ENCODE measurements around the gene DHCR7.

DNA sequence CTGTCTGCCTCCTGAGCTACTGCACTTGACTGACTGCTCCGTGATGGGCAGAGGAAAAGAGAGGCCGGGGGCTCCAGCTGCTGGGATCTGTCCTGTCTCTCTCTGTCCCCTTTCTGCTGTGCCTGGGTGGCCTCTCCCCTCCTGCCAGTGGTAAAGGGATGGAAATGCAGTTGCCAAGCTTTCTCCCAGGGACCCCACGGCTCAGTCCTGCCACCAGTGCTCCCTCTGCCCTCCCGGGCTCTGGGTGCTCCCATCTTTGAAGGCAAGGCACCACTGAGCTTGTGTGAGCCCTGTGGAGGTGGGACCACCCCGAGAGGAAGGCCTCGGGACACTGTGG, 36.8 kb upstream of the DHCR7 start:
- TF ChIP-seq, protein P1, sequence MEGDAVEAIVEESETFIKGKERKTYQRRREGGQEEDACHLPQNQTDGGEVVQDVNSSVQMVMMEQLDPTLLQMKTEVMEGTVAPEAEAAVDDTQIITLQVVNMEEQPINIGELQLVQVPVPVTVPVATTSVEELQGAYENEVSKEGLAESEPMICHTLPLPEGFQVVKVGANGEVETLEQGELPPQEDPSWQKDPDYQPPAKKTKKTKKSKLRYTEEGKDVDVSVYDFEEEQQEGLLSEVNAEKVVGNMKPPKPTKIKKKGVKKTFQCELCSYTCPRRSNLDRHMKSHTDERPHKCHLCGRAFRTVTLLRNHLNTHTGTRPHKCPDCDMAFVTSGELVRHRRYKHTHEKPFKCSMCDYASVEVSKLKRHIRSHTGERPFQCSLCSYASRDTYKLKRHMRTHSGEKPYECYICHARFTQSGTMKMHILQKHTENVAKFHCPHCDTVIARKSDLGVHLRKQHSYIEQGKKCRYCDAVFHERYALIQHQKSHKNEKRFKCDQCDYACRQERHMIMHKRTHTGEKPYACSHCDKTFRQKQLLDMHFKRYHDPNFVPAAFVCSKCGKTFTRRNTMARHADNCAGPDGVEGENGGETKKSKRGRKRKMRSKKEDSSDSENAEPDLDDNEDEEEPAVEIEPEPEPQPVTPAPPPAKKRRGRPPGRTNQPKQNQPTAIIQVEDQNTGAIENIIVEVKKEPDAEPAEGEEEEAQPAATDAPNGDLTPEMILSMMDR (IDR thresholded peaks at IDR 0.05) = no peak
- TF ChIP-seq POLR2AphosphoS5 (IDR thresholded peaks at IDR 0.05) (no peak), POLR2A (IDR thresholded peaks at IDR 0.05) (no peak), EP300 (IDR thresholded peaks at IDR 0.05) (no peak)

Measured in upper lobe of left lung (tissue), 4 donors.